ENCODE data around the gene IMMT. TPM values are rescaled to one million over a fixed set of nuclear protein-coding genes. Genes with fewer than 3 reads are reported as not detected.
"Not testable (repeated sequence)": the region's sequence is repeated elsewhere in the genome, so short reads cannot be mapped to it uniquely, and the experiment has no call there.

IMMT gene
- total RNA-seq, 1 donor from 2014 or later: 60.0 TPM

- DNase-seq (ENCODE audit: low spot score) (no peak), ATAC-seq (no peak)
- intact Hi-C loops (cut with DNase I): no loop called here
Measured at GRCh38 chr2:86204458-86204857, 9.2 kb upstream of the IMMT start.

- intact Hi-C loops (cut with DNase I): no loop called here
- no peak for ATAC-seq
- DNase-seq (ENCODE audit: low spot score): no peak
Measured at GRCh38 chr2:86203614-86204013, 8.4 kb upstream of the IMMT start.

- intact Hi-C loops (cut with DNase I): no loop called here
- DNase-seq (ENCODE audit: low spot score): no peak
- ATAC-seq: no peak
Measured at GRCh38 chr2:86202702-86203101, 7.4 kb upstream of the IMMT start.

GRCh38 chr2:86202336-86202692 lies 7.1 kb upstream of the IMMT start:
- intact Hi-C loops (cut with DNase I): no loop called here
- ATAC-seq (no peak), DNase-seq (ENCODE audit: low spot score) (no peak)

- no peak for DNase-seq (ENCODE audit: low spot score)
- no peak for ATAC-seq
- intact Hi-C loops (cut with DNase I): no loop called here
Measured at GRCh38 chr2:86201671-86202335, 6.5 kb upstream of the IMMT start.

GRCh38 chr2:86200564-86200963 lies 5.3 kb upstream of the IMMT start:
- DNase-seq (ENCODE audit: low spot score); intact Hi-C loops (cut with DNase I); ATAC-seq: not testable (repeated sequence)

GRCh38 chr2:86199834-86200177 lies 4.5 kb upstream of the IMMT start:
- no peak for ATAC-seq
- DNase-seq (ENCODE audit: low spot score): no peak
- intact Hi-C loops (cut with DNase I): loop anchor here (10.0 kb wide), 1 partner anchor 1735 kb away; no protein-coding TSS in a partner anchor

- intact Hi-C loops (cut with DNase I): loop anchor here (10.0 kb wide), 1 partner anchor 1731 kb away; no protein-coding TSS in a partner anchor
- ATAC-seq (no peak), DNase-seq (ENCODE audit: low spot score) (no peak)
Measured at GRCh38 chr2:86195808-86196387, 636 bp upstream of the IMMT start.

GRCh38 chr2:86194751-86195054 lies 559 bp downstream of the IMMT start:
- intact Hi-C loops (cut with DNase I): loop anchor here (10.0 kb wide), 1 partner anchor 1730 kb away; no protein-coding TSS in a partner anchor
- DNase-seq (ENCODE audit: low spot score): peak; percentile 95
- no peak for ATAC-seq

GRCh38 chr2:86193901-86194567 lies 1.2 kb downstream of the IMMT start:
- intact Hi-C loops (cut with DNase I): loop anchor here (10.0 kb wide), 1 partner anchor 1729 kb away; no protein-coding TSS in a partner anchor
- DNase-seq (ENCODE audit: low spot score): no peak
- no peak for ATAC-seq

- intact Hi-C loops (cut with DNase I): loop anchor here (10.0 kb wide), 1 partner anchor 1725 kb away; no protein-coding TSS in a partner anchor
- DNase-seq (ENCODE audit: low spot score) (no peak), ATAC-seq (no peak)
Measured at GRCh38 chr2:86189782-86190416, 5.4 kb downstream of the IMMT start.

GRCh38 chr2:86186431-86186830 lies 8.8 kb downstream of the IMMT start:
- ATAC-seq (no peak), DNase-seq (ENCODE audit: low spot score) (no peak)
- intact Hi-C loops (cut with DNase I): no loop called here

GRCh38 chr2:86185517-86186212 lies 9.6 kb downstream of the IMMT start:
- no peak for ATAC-seq
- intact Hi-C loops (cut with DNase I): no loop called here

GRCh38 chr2:86176597-86176996 lies 18.7 kb downstream of the IMMT start:
- DNase-seq (ENCODE audit: low spot score) (no peak), ATAC-seq (no peak)
- intact Hi-C loops (cut with DNase I): no loop called here

More at GRCh38 chr2:86185517-86186212, 9.6 kb downstream of the IMMT start:
- no peak for DNase-seq (ENCODE audit: low spot score)

GRCh38 chr2:86175828-86176227 lies 19.4 kb downstream of the IMMT start:
- intact Hi-C loops (cut with DNase I): no loop called here
- no peak for ATAC-seq
- no peak for DNase-seq (ENCODE audit: low spot score)

- ATAC-seq (no peak), DNase-seq (ENCODE audit: low spot score) (no peak)
- intact Hi-C loops (cut with DNase I): no loop called here
Measured at GRCh38 chr2:86174445-86174844, 20.8 kb downstream of the IMMT start.

- ATAC-seq: no peak
- intact Hi-C loops (cut with DNase I): no loop called here
- no peak for DNase-seq (ENCODE audit: low spot score)
Measured at GRCh38 chr2:86172610-86173009, 22.7 kb downstream of the IMMT start.

GRCh38 chr2:86171295-86171694 lies 24.0 kb downstream of the IMMT start:
- DNase-seq (ENCODE audit: low spot score): no peak
- no peak for ATAC-seq
- intact Hi-C loops (cut with DNase I): no loop called here

GRCh38 chr2:86170449-86170848 lies 24.8 kb downstream of the IMMT start:
- ATAC-seq (no peak), DNase-seq (ENCODE audit: low spot score) (no peak)
- intact Hi-C loops (cut with DNase I): no loop called here
